GM12878 (cell line): ENCODE results near the gene GRIN2A. TPM values are rescaled to one million over a fixed set of nuclear protein-coding genes. Genes with fewer than 3 reads are reported as not detected.

ENCODE experiments used
- ATAC-seq: fragments of 200-7000 bp; cut with Tn5 transposase; 3 replicates; pipeline ENCODE4 v1.9.1; 2020; ENCODE audit warnings: mild to moderate bottlenecking, moderate library complexity
- BruUV-seq: library from RNA; stranded (reverse); fragments of 400-500 nt; replicated peaks from 2 replicates; lab custom pipeline; 2021; lab: Mats Ljungman, UMichigan
- CTCF ChIA-PET: fragments of 300-600 bp; sonication (Branson Sonifier 250); formaldehyde crosslinking; extraction: SDS; loops from one replicate; lab custom pipeline; 2021; ENCODE audit warnings: inconsistent platforms; lab: Yijun Ruan, JAX
- POLR2A ChIA-PET: fragments of 350-600 bp; formaldehyde crosslinking; extraction: SDS; loops from one replicate; lab custom pipeline; 2021; ENCODE audit warnings: inconsistent platforms; lab: Charles Lee
- RAD21 ChIA-PET: fragments of 300-600 bp; sonication (Branson Sonifier 250); formaldehyde crosslinking; loops from one replicate; lab custom pipeline; 2023; ENCODE audit warnings: antibody characterized with exemption; ENCODE audit not compliant: unreplicated experiment; lab: Charles Lee
- SMC1A ChIA-PET: fragments of 300-600 bp; sonication (Branson Sonifier 250); formaldehyde crosslinking; loops from one replicate; lab custom pipeline; 2023; ENCODE audit not compliant: unreplicated experiment, uncharacterized antibody; lab: Charles Lee
- DNase-seq: peaks from one replicate; pipeline ENCODE4 v3.0.0-alpha.2; 2011; ENCODE audit warnings: low read depth, low spot score
- FAIRE-seq: peaks from 3 replicates; lab custom pipeline; 2011; peaks lifted over from hg19 to GRCh38; lab: Jason Lieb, UNC
- H2AFZ ChIP-seq: 2 replicates; pipeline ENCODE4 v1.6.0; 2011; ENCODE audit warnings: low read depth, low read length, control low read depth; ENCODE audit not compliant: control insufficient read depth
- H3K27ac ChIP-seq: 2 replicates; pipeline ENCODE4 v1.5.1; 2011; ENCODE audit warnings: control low read depth; ENCODE audit not compliant: control insufficient read depth, insufficient read depth
- H3K27me3 ChIP-seq, 2 experiments: replicated peaks in 1 of 2; 2 replicates each; pipeline versions ENCODE4 v1.6.0 to v1.6.1; 2011; ENCODE audit warnings: low read length in 1 of 2; ENCODE audit not compliant: control insufficient read depth in 2 of 2, insufficient read depth in 2 of 2
- H3K36me3 ChIP-seq, 2 experiments: 2 replicates each; pipeline ENCODE4 v1.5.1; 2011; ENCODE audit warnings: low read length in 1 of 2; ENCODE audit not compliant: control insufficient read depth in 2 of 2, insufficient read depth in 2 of 2
- H3K4me1 ChIP-seq: 2 replicates; pipeline ENCODE4 v1.6.1; 2011; ENCODE audit warnings: mild to moderate bottlenecking, low read length, moderate library complexity, mixed read lengths; ENCODE audit not compliant: control insufficient read depth, insufficient read depth
- H3K4me2 ChIP-seq: 2 replicates; pipeline ENCODE4 v1.6.0; 2011; ENCODE audit warnings: control low read depth; ENCODE audit not compliant: control insufficient read depth, insufficient read depth
- H3K4me3 ChIP-seq: fragments of 200-600 bp; sonication (generic); 2 replicates; pipeline ENCODE4 v1.5.1; 2016
- H3K79me2 ChIP-seq: 2 replicates; pipeline ENCODE4 v1.6.0; 2011; ENCODE audit warnings: low read length; ENCODE audit not compliant: control insufficient read depth, insufficient read depth
- H3K9ac ChIP-seq: 2 replicates; pipeline ENCODE4 v1.8.0; 2011; ENCODE audit warnings: low read length, control low read depth, mixed read lengths; ENCODE audit not compliant: control insufficient read depth, insufficient read depth
- H3K9me3 ChIP-seq: replicated peaks from 3 replicates; pipeline ENCODE4 v1.5.1; 2011; ENCODE audit warnings: mild to moderate bottlenecking, low read length; ENCODE audit not compliant: control insufficient read depth, insufficient read depth
- H4K20me1 ChIP-seq: 2 replicates; pipeline ENCODE4 v1.6.0; 2011; ENCODE audit not compliant: control insufficient read depth, insufficient read depth
- EED ChIP-seq: sonication (generic); IDR thresholded peaks from 2 replicates; pipeline ENCODE4 v1.6.1; 2016; ENCODE audit warnings: antibody characterized with exemption, low read depth
- MEF2B ChIP-seq: fragments of 450-650 bp; IDR thresholded peaks from 2 replicates; pipeline ENCODE4 v1.6.1; 2018; ENCODE audit warnings: mild to moderate bottlenecking, moderate library complexity; ENCODE audit not compliant: partially characterized antibody, poor library complexity, severe bottlenecking
- PKNOX1 ChIP-seq: fragments of 450-650 bp; IDR thresholded peaks from 2 replicates; pipeline ENCODE4 v1.6.1; 2016; ENCODE audit warnings: mild to moderate bottlenecking
- SIX5 ChIP-seq: IDR thresholded peaks from 2 replicates; pipeline ENCODE4 v1.6.1; 2011; ENCODE audit warnings: mild to moderate bottlenecking, low read depth, low read length, moderate library complexity; ENCODE audit not compliant: severe bottlenecking
- USF1 ChIP-seq: IDR thresholded peaks from 2 replicates; pipeline ENCODE4 v1.6.1; 2011; ENCODE audit warnings: borderline replicate concordance, low read depth, mild to moderate bottlenecking, moderate library complexity, mixed read lengths, low read length; ENCODE audit not compliant: insufficient read depth; ENCODE audit errors: extremely low read length
- WGBS: methylation state at CpG from one replicate; pipeline ENCODE4 v1.1.6; 2016; ENCODE audit warnings: low lambda C conversion rate; ENCODE audit not compliant: insufficient replicate concordance, insufficient coverage; ENCODE audit errors: missing lambda C conversion rate; 5-methylcytosine and 5-hydroxymethylcytosine counted together
- in situ Hi-C: fragments of 300-500 bp; cut with MboI; formaldehyde crosslinking; loops from 9 replicates; pipeline ENCODE4 v1.14.3; 2018; ENCODE audit warnings: mixed read lengths
- intact Hi-C: fragments of 100-400 bp; cut with micrococcal nuclease; formaldehyde crosslinking; loops from one replicate; pipeline ENCODE4 v1.14.2; 2022; ENCODE audit not compliant: unreplicated experiment
- polyA plus RNA-seq, 11 experiments: library from polyadenylated mRNA; depleted of rRNA in 4 of 11; unstranded in 6 of 11; stranded (reverse) in 5 of 11; fragments of >200 nt; fragmentation: Nextera tagmentation in 4 of 11; fragmentation: Illumina TruSeq in 1 of 11; extraction: Ambion mirVana in 4 of 11; extraction: Trizol in 1 of 11; gene quantifications; 1 replicate in 1 of 11; 2 replicates in 10 of 11; pipeline versions ENCODE4 v1.2.1 to v1.2.3, GENCODE V29; 2011 to 2016; ENCODE audit warnings: inconsistent platforms in 2 of 11, missing spikeins in 2 of 11, low read depth in 1 of 11
- total RNA-seq, 4 experiments: library from RNA; depleted of rRNA in 3 of 4; stranded (reverse); fragments of >200 nt in 3 of 4; fragmentation: Illumina TruSeq in 1 of 4; extraction: Trizol in 1 of 4; gene quantifications; 2 replicates each; pipeline versions ENCODE4 v1.2.1 to v1.2.3, GENCODE V29; 2013 to 2021

Gene GRIN2A
- total and polyA plus RNA-seq, 10 of the 15 experiments (the other 5 are each of a cell fraction or from before 2014, with no cell fraction given) = 2.4 to 13.3 (median 7.3) TPM

GRCh38 chr16:9976601-9977000 lies 205.6 kb downstream of the GRIN2A start:
- TF ChIP-seq PKNOX1 (no peak), USF1 (no peak), SIX5 (no peak), MEF2B (no peak), EED (no peak)
- in situ Hi-C loops = no loop called here
- H2AFZ ChIP-seq = no peak overlapping the region
- no TSS peak for BruUV-seq
- no peaks in the 10 kb centered on the region for H4K20me1 ChIP-seq
- intact Hi-C loops = no loop called here
- no peaks in the 10 kb centered on the region; the same call in 2 of the 3 replicates for H3K9me3 ChIP-seq
- H3K36me3 ChIP-seq = no peaks in the 10 kb centered on the region
- DNase-seq = no peak
- H3K27me3 ChIP-seq = no peaks in the 10 kb centered on the region
- POLR2A ChIA-PET = no interaction called here
- RAD21 ChIA-PET = interaction anchor here (0.8 to 2.4 kb wide), 4 partner anchors 29 to 204 kb away, joined by 3 to 5 read pairs (median 4); no protein-coding TSS in a partner anchor
- WGBS = 49% methylated on average over 9 of the region's 9 CpGs
- SMC1A ChIA-PET = interaction anchor here (0.9 to 2.5 kb wide), 9 partner anchors 9 to 202 kb away, joined by 3 to 10 read pairs (median 3); no protein-coding TSS in a partner anchor
- no peaks in the 10 kb centered on the region for H3K4me1 ChIP-seq
- H3K9ac ChIP-seq = no peak overlapping the region
- no peak for FAIRE-seq
- H3K79me2 ChIP-seq = no peaks in the 10 kb centered on the region
- H3K27ac ChIP-seq = no peak overlapping the region
- CTCF ChIA-PET = interaction anchor here (0.6 kb wide), 1 partner anchor 186 kb away, joined by 3 read pairs; no protein-coding TSS in a partner anchor
- ATAC-seq = no peak
- H3K4me3 ChIP-seq = no peak overlapping the region
- no peak overlapping the region for H3K4me2 ChIP-seq
